ENCODE results near the gene RAB39A. TPM values are rescaled to one million over a fixed set of nuclear protein-coding genes. Genes with fewer than 3 reads are reported as not detected.
A peak's percentile ranks its signal among the peaks of the same experiment; 100 is the strongest.
"Not testable (repeated sequence)": the region's sequence is repeated elsewhere in the genome, so short reads cannot be mapped to it uniquely, and the experiment has no call there.

The RAB39A gene
- total RNA-seq, 1 donor, result not detected

GRCh38 chr11:107916671-107917241 is 11.5 kb upstream of the RAB39A start:
- DNase-seq (ENCODE audit: low read depth), result peak; percentile 12
- H3K4me3 ChIP-seq (ENCODE audit: low read depth, low read length), result no peak overlapping the region
- TF ChIP-seq, protein P1, sequence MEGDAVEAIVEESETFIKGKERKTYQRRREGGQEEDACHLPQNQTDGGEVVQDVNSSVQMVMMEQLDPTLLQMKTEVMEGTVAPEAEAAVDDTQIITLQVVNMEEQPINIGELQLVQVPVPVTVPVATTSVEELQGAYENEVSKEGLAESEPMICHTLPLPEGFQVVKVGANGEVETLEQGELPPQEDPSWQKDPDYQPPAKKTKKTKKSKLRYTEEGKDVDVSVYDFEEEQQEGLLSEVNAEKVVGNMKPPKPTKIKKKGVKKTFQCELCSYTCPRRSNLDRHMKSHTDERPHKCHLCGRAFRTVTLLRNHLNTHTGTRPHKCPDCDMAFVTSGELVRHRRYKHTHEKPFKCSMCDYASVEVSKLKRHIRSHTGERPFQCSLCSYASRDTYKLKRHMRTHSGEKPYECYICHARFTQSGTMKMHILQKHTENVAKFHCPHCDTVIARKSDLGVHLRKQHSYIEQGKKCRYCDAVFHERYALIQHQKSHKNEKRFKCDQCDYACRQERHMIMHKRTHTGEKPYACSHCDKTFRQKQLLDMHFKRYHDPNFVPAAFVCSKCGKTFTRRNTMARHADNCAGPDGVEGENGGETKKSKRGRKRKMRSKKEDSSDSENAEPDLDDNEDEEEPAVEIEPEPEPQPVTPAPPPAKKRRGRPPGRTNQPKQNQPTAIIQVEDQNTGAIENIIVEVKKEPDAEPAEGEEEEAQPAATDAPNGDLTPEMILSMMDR (IDR thresholded peaks at IDR 0.05; ENCODE audit: insufficient read depth, low read length), result peak; percentile 53

DNA sequence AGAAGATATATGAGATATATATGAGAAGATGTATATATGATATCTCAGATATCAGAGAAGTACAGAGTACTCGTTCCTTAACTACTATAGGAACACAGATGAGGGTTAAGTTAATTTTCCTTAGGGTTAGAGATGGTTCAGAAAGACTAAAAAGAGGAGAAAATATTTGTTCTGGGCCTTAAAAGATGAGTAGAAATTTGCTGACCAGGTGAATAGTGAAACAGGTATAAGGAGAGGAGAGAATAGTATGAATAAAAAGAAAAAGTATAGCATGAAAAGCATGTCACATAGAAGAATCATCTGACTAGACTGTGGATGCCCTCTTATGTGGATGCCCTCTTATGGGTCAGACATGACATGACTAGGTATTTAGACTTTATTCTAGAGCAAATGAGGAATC is 6.3 kb upstream of the RAB39A start:
- H3K4me3 ChIP-seq (ENCODE audit: low read depth, low read length), result no peak overlapping the region
- no peak for DNase-seq (ENCODE audit: low read depth)
- TF ChIP-seq, protein P1 (IDR thresholded peaks at IDR 0.05; ENCODE audit: insufficient read depth, low read length), result no peak

DNA sequence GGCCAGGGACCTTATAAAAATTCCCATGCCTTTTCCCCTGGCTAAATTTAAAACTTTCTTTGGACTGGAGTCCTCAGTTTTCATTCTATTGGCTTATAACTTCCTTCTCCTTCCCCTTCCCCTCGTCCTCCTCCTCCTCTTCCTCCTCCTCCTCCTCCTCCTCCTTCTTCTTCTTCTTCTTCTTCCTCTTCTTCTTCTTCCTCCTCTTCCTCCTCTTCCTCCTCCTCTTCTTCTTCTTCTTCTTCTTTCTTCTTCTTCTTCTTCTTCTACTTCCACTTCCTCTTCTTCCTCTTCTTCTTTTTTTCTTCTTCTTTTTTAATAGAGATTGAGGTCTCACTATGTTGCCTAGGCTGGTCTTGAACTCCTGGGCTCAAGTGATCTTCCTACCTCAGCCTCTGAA is 4.7 kb upstream of the RAB39A start:
- not testable (repeated sequence) for H3K4me3 ChIP-seq (ENCODE audit: low read depth, low read length); DNase-seq (ENCODE audit: low read depth)

- DNase-seq (ENCODE audit: low read depth), result no peak
These were observed 3.9 kb upstream of the RAB39A start for GRCh38 chr11:107924306-107924705.

DNA sequence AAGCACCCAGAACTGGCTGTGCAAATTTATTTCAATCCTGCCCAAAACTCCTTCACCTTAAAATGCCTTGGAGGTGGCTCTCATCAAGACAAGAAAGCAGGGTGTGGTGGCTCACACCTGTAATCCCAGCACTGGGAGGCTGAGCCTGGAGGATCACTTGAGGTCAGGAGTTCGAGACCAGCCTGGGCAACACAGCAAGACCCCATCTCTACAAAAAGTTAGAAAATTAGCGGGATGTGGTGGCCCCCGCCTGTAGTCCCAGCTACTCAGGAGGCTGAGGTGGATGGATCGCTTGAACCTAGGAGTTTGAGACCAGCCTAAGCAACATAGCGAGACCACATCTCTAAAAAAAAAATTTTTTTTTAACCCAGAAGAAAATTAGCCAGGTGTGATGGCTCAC is 689 bp upstream of the RAB39A start:
- TF ChIP-seq, protein P1 (IDR thresholded peaks at IDR 0.05; ENCODE audit: insufficient read depth, low read length), result no peak
- H3K4me3 ChIP-seq (ENCODE audit: low read depth, low read length), result peak overlapping the region; percentile 31
- no peak for DNase-seq (ENCODE audit: low read depth)

More at GRCh38 chr11:107924306-107924705, 3.9 kb upstream of the RAB39A start:
- no peak overlapping the region for H3K4me3 ChIP-seq (ENCODE audit: low read depth, low read length)
- TF ChIP-seq, protein P1 (IDR thresholded peaks at IDR 0.05; ENCODE audit: insufficient read depth, low read length), result no peak

DNA sequence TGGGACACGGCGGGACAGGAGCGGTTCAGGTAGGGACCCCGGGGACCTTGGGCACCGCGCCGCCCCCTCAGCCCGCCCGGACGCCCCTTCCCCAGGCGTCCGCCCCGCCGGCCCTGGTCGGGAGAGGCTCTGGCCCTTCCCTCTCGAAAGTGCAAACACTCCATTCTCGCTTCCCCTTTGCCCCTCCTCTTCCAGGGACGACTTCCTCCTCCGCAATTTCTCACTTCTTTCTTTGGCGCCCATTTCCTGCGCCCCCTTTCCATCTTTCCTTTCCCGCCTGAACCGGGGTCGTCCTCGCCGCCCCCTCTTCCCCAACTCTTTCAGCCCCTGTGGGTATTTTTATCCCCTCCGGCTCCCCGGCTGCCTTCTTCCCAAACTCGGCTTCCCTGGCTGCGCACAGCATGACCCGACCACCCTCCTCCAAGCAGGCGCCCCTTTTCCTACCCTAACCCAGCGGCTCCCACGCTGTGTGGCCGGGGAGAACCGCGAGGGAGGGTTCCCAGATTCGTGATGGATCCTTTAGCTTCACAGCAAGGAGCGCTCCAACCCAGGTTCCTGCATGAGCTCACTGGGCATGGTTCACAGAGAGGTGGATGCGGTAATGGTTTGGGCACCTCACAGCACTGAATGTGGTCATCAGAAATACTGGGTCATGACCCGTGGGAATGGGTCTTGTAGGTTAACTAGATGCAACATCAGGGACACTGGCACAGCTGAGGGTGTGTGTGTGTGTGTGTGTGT is 689 bp downstream of the RAB39A start:
- H3K4me3 ChIP-seq (ENCODE audit: low read depth, low read length), result peak overlapping the region; percentile 51
- TF ChIP-seq, protein P1 (IDR thresholded peaks at IDR 0.05; ENCODE audit: insufficient read depth, low read length), result no peak
- no peak for DNase-seq (ENCODE audit: low read depth)

DNA sequence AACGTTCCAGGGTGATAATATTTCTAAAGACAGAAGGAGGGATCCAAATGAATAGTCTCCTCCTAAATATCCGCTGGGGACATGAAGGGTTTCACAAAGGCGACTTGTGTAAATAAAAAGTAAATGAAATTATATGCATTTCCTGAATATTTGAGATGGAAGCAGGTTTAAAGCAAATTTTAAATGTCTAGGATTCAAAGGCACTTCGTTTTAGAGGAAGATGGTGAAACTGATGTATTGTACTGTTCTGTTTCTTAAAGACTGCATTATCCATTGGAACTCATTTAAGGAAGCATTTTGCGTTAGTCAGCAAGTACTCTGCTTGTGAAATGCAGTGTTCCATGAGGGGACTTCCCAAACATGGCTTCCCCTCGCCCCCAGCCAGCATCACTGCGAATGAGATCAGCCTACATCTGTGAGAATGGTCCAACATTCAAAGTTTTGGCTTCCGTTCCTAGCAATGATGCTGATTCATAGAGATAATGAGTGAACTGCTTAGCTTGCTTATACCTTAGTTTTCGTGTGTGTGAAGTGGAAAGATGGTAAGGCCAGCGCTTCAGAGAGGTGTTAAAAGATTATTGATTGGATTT is 1.5 kb downstream of the RAB39A start:
- DNase-seq (ENCODE audit: low read depth), result no peak
- H3K4me3 ChIP-seq (ENCODE audit: low read depth, low read length), result no peak overlapping the region
- TF ChIP-seq, protein P1 (IDR thresholded peaks at IDR 0.05; ENCODE audit: insufficient read depth, low read length), result no peak
